Measurements from ENCODE around the gene COX20.

- TF ChIP-seq YY1 (IDR thresholded peaks at IDR 0.05; ENCODE audit: insufficient read depth, insufficient read length) = no peak
- no peak for TF ChIP-seq ZNF274 (IDR thresholded peaks at IDR 0.05; ENCODE audit: low read depth, low read length)
- TF ChIP-seq SUZ12 (IDR thresholded peaks at IDR 0.05; ENCODE audit: extremely low read depth, insufficient read depth, insufficient read length) = no peak
Measured at GRCh38 chr1:244850099-244850852, 14.8 kb downstream of the COX20 start.
